Measurements from ENCODE around the gene POLR2E. TPM values are rescaled to one million over a fixed set of nuclear protein-coding genes. Genes with fewer than 3 reads are reported as not detected.
A peak's percentile ranks its signal among the peaks of the same experiment; 100 is the strongest.

Gene POLR2E
- total and polyA plus RNA-seq, 2 experiments from 2014 or later, result 257 to 286 TPM

GRCh38 chr19:1067341-1067957, 27.7 kb downstream of the POLR2E start:
- no peaks in the 10 kb centered on the region for H3K9me2 ChIP-seq (ENCODE audit: insufficient read depth)
- H3K27ac ChIP-seq (ENCODE audit: low read depth), result no peak overlapping the region
- DNase-seq (ENCODE audit: low spot score) (no peak), ATAC-seq (no peak)
- peaks cover 5% of the 10 kb centered on the region; the same call in 2 of the 3 replicates for H3K9me3 Mint-ChIP-seq
- H3K4me1 ChIP-seq (ENCODE audit: insufficient read depth), result peaks cover 8% of the 10 kb centered on the region; the same call in 1 of the 2 replicates
- H3K27ac Mint-ChIP-seq, result no peak overlapping the region
- no peaks in the 10 kb centered on the region for H3K36me3 ChIP-seq (ENCODE audit: insufficient read depth)
- peak overlapping the region; percentile 64 for H3K4me3 Mint-ChIP-seq
- peak overlapping the region; percentile 59; the same call in 1 of the 2 replicates for H2AFZ ChIP-seq
- 0 out of 2 replicates have a peak, but pooled peaks cover 4% of the 10 kb centered on the region for H3K79me2 ChIP-seq (replicated peaks; ENCODE audit: insufficient read depth)
- peaks cover 26% of the 10 kb centered on the region for H3F3A ChIP-seq (replicated peaks; ENCODE audit: low read depth)
- TF ChIP-seq CREB1 (CRISPR knock-in tag; IDR thresholded peaks at IDR 0.05; ENCODE audit: low read depth), result no peak
- no peak for TF ChIP-seq ZNF114 (CRISPR knock-in tag; IDR thresholded peaks at IDR 0.05)
- TF ChIP-seq NANOG (IDR thresholded peaks at IDR 0.05; ENCODE audit: borderline replicate concordance), result no peak
- TF ChIP-seq JUNB (IDR thresholded peaks at IDR 0.05; ENCODE audit: unreplicated experiment), result no peak
- no peak for TF ChIP-seq EZH2 (IDR thresholded peaks at IDR 0.05; ENCODE audit: low read depth, unreplicated experiment)
- TF ChIP-seq ZNF331 (CRISPR knock-in tag; IDR thresholded peaks at IDR 0.05; ENCODE audit: low read depth), result no peak
- TF ChIP-seq, protein P1, sequence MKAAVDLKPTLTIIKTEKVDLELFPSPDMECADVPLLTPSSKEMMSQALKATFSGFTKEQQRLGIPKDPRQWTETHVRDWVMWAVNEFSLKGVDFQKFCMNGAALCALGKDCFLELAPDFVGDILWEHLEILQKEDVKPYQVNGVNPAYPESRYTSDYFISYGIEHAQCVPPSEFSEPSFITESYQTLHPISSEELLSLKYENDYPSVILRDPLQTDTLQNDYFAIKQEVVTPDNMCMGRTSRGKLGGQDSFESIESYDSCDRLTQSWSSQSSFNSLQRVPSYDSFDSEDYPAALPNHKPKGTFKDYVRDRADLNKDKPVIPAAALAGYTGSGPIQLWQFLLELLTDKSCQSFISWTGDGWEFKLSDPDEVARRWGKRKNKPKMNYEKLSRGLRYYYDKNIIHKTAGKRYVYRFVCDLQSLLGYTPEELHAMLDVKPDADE (IDR thresholded peaks at IDR 0.05), result no peak
- no peak for TF ChIP-seq POLR2AphosphoS5 (IDR thresholded peaks at IDR 0.05; ENCODE audit: low read depth)
- TF ChIP-seq, protein P2, sequence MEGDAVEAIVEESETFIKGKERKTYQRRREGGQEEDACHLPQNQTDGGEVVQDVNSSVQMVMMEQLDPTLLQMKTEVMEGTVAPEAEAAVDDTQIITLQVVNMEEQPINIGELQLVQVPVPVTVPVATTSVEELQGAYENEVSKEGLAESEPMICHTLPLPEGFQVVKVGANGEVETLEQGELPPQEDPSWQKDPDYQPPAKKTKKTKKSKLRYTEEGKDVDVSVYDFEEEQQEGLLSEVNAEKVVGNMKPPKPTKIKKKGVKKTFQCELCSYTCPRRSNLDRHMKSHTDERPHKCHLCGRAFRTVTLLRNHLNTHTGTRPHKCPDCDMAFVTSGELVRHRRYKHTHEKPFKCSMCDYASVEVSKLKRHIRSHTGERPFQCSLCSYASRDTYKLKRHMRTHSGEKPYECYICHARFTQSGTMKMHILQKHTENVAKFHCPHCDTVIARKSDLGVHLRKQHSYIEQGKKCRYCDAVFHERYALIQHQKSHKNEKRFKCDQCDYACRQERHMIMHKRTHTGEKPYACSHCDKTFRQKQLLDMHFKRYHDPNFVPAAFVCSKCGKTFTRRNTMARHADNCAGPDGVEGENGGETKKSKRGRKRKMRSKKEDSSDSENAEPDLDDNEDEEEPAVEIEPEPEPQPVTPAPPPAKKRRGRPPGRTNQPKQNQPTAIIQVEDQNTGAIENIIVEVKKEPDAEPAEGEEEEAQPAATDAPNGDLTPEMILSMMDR (conservative IDR thresholded peaks at IDR 0.05; ENCODE audit: low read depth in 2 of 2), result no peak
- no peak for TF ChIP-seq STAT1 (IDR thresholded peaks at IDR 0.05; ENCODE audit: unreplicated experiment)
- TF ChIP-seq, protein P3, sequence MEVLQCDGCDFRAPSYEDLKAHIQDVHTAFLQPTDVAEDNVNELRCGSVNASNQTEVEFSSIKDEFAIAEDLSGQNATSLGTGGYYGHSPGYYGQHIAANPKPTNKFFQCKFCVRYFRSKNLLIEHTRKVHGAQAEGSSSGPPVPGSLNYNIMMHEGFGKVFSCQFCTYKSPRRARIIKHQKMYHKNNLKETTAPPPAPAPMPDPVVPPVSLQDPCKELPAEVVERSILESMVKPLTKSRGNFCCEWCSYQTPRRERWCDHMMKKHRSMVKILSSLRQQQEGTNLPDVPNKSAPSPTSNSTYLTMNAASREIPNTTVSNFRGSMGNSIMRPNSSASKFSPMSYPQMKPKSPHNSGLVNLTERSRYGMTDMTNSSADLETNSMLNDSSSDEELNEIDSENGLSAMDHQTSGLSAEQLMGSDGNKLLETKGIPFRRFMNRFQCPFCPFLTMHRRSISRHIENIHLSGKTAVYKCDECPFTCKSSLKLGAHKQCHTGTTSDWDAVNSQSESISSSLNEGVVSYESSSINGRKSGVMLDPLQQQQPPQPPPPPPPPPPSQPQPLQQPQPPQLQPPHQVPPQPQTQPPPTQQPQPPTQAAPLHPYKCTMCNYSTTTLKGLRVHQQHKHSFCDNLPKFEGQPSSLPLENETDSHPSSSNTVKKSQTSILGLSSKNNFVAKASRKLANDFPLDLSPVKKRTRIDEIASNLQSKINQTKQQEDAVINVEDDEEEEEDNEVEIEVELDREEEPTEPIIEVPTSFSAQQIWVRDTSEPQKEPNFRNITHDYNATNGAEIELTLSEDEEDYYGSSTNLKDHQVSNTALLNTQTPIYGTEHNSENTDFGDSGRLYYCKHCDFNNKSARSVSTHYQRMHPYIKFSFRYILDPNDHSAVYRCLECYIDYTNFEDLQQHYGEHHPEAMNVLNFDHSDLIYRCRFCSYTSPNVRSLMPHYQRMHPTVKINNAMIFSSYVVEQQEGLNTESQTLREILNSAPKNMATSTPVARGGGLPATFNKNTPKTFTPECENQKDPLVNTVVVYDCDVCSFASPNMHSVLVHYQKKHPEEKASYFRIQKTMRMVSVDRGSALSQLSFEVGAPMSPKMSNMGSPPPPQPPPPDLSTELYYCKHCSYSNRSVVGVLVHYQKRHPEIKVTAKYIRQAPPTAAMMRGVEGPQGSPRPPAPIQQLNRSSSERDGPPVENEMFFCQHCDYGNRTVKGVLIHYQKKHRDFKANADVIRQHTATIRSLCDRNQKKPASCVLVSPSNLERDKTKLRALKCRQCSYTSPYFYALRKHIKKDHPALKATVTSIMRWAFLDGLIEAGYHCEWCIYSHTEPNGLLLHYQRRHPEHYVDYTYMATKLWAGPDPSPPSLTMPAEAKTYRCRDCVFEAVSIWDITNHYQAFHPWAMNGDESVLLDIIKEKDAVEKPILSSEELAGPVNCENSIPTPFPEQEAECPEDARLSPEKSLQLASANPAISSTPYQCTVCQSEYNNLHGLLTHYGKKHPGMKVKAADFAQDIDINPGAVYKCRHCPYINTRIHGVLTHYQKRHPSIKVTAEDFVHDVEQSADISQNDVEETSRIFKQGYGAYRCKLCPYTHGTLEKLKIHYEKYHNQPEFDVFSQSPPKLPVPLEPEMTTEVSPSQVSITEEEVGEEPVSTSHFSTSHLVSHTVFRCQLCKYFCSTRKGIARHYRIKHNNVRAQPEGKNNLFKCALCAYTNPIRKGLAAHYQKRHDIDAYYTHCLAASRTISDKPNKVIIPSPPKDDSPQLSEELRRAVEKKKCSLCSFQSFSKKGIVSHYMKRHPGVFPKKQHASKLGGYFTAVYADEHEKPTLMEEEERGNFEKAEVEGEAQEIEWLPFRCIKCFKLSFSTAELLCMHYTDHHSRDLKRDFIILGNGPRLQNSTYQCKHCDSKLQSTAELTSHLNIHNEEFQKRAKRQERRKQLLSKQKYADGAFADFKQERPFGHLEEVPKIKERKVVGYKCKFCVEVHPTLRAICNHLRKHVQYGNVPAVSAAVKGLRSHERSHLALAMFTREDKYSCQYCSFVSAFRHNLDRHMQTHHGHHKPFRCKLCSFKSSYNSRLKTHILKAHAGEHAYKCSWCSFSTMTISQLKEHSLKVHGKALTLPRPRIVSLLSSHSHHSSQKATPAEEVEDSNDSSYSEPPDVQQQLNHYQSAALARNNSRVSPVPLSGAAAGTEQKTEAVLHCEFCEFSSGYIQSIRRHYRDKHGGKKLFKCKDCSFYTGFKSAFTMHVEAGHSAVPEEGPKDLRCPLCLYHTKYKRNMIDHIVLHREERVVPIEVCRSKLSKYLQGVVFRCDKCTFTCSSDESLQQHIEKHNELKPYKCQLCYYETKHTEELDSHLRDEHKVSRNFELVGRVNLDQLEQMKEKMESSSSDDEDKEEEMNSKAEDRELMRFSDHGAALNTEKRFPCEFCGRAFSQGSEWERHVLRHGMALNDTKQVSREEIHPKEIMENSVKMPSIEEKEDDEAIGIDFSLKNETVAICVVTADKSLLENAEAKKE (CRISPR knock-in tag; IDR thresholded peaks at IDR 0.05), result no peak
- TF ChIP-seq EZH2phosphoT487 (IDR thresholded peaks at IDR 0.05; ENCODE audit: unreplicated experiment), result no peak
- no peak for TF ChIP-seq REST (IDR thresholded peaks at IDR 0.05; ENCODE audit: unreplicated experiment)
- H3K27me3 ChIP-seq (ENCODE audit: insufficient read depth), result peaks cover 19% of the 10 kb centered on the region
- peak overlapping the region; percentile 64 for H3K4me3 ChIP-seq
- H3K4me2 ChIP-seq, result peak overlapping the region; percentile 85
- H3K27me3 Mint-ChIP-seq (ENCODE audit: insufficient read depth, low read depth, poor library complexity), result peaks cover 30% of the 10 kb centered on the region
- peaks cover 25% of the 10 kb centered on the region for H3K4me1 Mint-ChIP-seq
- H4K20me1 ChIP-seq (replicated peaks; ENCODE audit: insufficient read depth), result 0 out of 2 replicates have a peak, but pooled peaks cover 3% of the 10 kb centered on the region
- H3K36me3 Mint-ChIP-seq (ENCODE audit: low read depth), result peaks cover 5% of the 10 kb centered on the region; the same call in 1 of the 3 replicates
